Measurements from ENCODE around the gene CACNA1S. TPM values are rescaled to one million over a fixed set of nuclear protein-coding genes. Genes with fewer than 3 reads are reported as not detected.

CACNA1S gene
- total RNA-seq, 1 experiment from 2014 or later, result not detected

- Histone ChIP-seq H3K4me2 (ENCODE audit: insufficient read depth, insufficient read length, low read length) (no peak overlapping the region), H3K4me1 (ENCODE audit: insufficient read depth, low read length) (no peaks in the 10 kb centered on the region), H3K9ac (ENCODE audit: extremely low read depth, insufficient read length, low read length) (no peak overlapping the region), H3K23ac (ENCODE audit: insufficient read length, low read depth, low read length) (no peak overlapping the region), H4K91ac (ENCODE audit: insufficient read length, low read depth, low read length) (no peak overlapping the region), H3K14ac (ENCODE audit: insufficient read depth, low read length) (no peak overlapping the region; the same call in 1 of the 2 replicates), H3K27me3 (ENCODE audit: insufficient read depth, low read length) (no peaks in the 10 kb centered on the region), H3K18ac (ENCODE audit: insufficient read length, low read depth, low read length) (no peak overlapping the region), H2BK15ac (ENCODE audit: low read depth, low read length) (no peak overlapping the region), H3K23me2 (ENCODE audit: insufficient read length, low read depth, low read length, poor library complexity, severe bottlenecking) (no peaks in the 10 kb centered on the region), H4K8ac (replicated peaks; ENCODE audit: insufficient read length, low read depth, low read length) (no peak overlapping the region), H2BK5ac (ENCODE audit: insufficient read length, low read length) (no peak overlapping the region), H3K4ac (ENCODE audit: low read depth, low read length) (no peak overlapping the region), H3T11ph (ENCODE audit: low read length) (no peak overlapping the region), H3K56ac (ENCODE audit: insufficient read length, low read depth, low read length) (no peak overlapping the region), H2BK20ac (ENCODE audit: low read depth, low read length, poor library complexity, severe bottlenecking) (no peak overlapping the region), H2BK12ac (ENCODE audit: insufficient read length, low read depth, low read length) (no peak overlapping the region), H3K79me2 (ENCODE audit: insufficient read depth, low read length) (no peaks in the 10 kb centered on the region), H4K5ac (ENCODE audit: insufficient read length, low read depth, low read length) (no peak overlapping the region), H3K9me3 (ENCODE audit: control insufficient read depth, low read depth, low read length) (no peaks in the 10 kb centered on the region), H2AK5ac (ENCODE audit: insufficient read length, low read length) (no peak overlapping the region), H2BK120ac (ENCODE audit: low read depth, low read length, poor library complexity, severe bottlenecking) (no peak overlapping the region), H4K20me1 (ENCODE audit: control insufficient read depth, insufficient read depth, insufficient read length) (peaks cover 2% of the 10 kb centered on the region), H2AFZ (ENCODE audit: low read length) (no peak overlapping the region), H3K79me1 (ENCODE audit: insufficient read depth, low read depth, low read length, poor library complexity, severe bottlenecking) (no peaks in the 10 kb centered on the region), H3K27ac (ENCODE audit: insufficient read length, low read depth, low read length) (no peak overlapping the region)
- H3K4me3 Mint-ChIP-seq, result no peak overlapping the region
- H3K36me3 Mint-ChIP-seq (ENCODE audit: insufficient read depth in 1 of 3, low read depth in 3 of 3), result no peaks in the 10 kb centered on the region
- DNase-seq, result no peak
- H3K4me1 Mint-ChIP-seq, result peaks cover 11 to 14% of the 10 kb centered on the region in 2 experiments
- H3K9me3 Mint-ChIP-seq, result no peaks in the 10 kb centered on the region
- no peak overlapping the region for H3K27ac Mint-ChIP-seq
- peaks cover 32% of the 10 kb centered on the region for H3K27me3 Mint-ChIP-seq (ENCODE audit: low read depth)
- no CpG with 5 or more reads among the region's 9 CpGs for WGBS (ENCODE audit: extremely low coverage, insufficient read length, low lambda C conversion rate)
- TF ChIP-seq CTCF (conservative IDR thresholded peaks at IDR 0.05), result no peak
These were observed 12.8 kb upstream of the CACNA1S start for GRCh38 chr1:201125019-201125418.

Measured in H9 (cell line).